Activated CD8-positive, alpha-beta memory T cell treated with anti-CD3 and anti-CD28 coated beads for 36 hours (primary cell): ENCODE results near the gene HECW1. TPM values are rescaled to one million over a fixed set of nuclear protein-coding genes. Genes with fewer than 3 reads are reported as not detected.
"Not testable (repeated sequence)": the region's sequence is repeated elsewhere in the genome, so short reads cannot be mapped to it uniquely, and the experiment has no call there.

Experiments
- CTCF ChIA-PET: fragments of 350-600 bp; sonication (Branson Sonifier 250); formaldehyde crosslinking; loops from one replicate; lab custom pipeline; 2021; ENCODE audit warnings: antibody characterized with exemption; lab: Charles Lee
- POLR2A ChIA-PET: fragments of 350-600 bp; sonication (Branson Sonifier 250); formaldehyde crosslinking; loops from one replicate; lab custom pipeline; 2021; ENCODE audit warnings: antibody characterized with exemption; lab: Charles Lee
- total RNA-seq, 2 experiments: library from RNA; stranded (reverse); gene quantifications; one replicate each; pipeline ENCODE4 v1.2.3, GENCODE V29; 2021

HECW1 gene
- total RNA-seq: not detected

- POLR2A ChIA-PET: no interaction called here
- CTCF ChIA-PET: no interaction called here
These were observed at the start of gene HECW1 for GRCh38 chr7:43112459-43112940. TSS of gene HECW1 (plus strand) at chr7:43112647. CDS start at chr7:43243906, 131,259 bp downstream.

GRCh38 chr7:43071604-43072003, 40.8 kb upstream of the HECW1 start:
- ChIA-PET CTCF (no interaction called here), POLR2A (no interaction called here)

- POLR2A ChIA-PET: no interaction called here
- CTCF ChIA-PET: no interaction called here
These were observed 39.9 kb upstream of the HECW1 start for GRCh38 chr7:43072530-43072929.

- CTCF ChIA-PET, POLR2A ChIA-PET: not testable (repeated sequence)
These were observed 38.6 kb upstream of the HECW1 start for GRCh38 chr7:43073811-43074210.

- ChIA-PET CTCF (interaction anchor here (0.5 kb wide), 1 partner anchor 522 kb away, joined by 3 read pairs; no protein-coding TSS in a partner anchor), POLR2A (no interaction called here)
These were observed 36.2 kb upstream of the HECW1 start for GRCh38 chr7:43076189-43076605.

- ChIA-PET CTCF (no interaction called here), POLR2A (no interaction called here)
These were observed 35.8 kb upstream of the HECW1 start for GRCh38 chr7:43076606-43077005.

- POLR2A ChIA-PET: no interaction called here
- CTCF ChIA-PET: no interaction called here
These were observed 35.2 kb upstream of the HECW1 start for GRCh38 chr7:43077285-43077684.

GRCh38 chr7:43077732-43078391, 34.6 kb upstream of the HECW1 start:
- ChIA-PET POLR2A (no interaction called here), CTCF (no interaction called here)

- ChIA-PET CTCF (no interaction called here), POLR2A (no interaction called here)
These were observed 33.7 kb upstream of the HECW1 start for GRCh38 chr7:43078794-43079193.

GRCh38 chr7:43081603-43082002, 30.8 kb upstream of the HECW1 start:
- CTCF ChIA-PET: no interaction called here

GRCh38 chr7:43083106-43083505, 29.3 kb upstream of the HECW1 start:
- ChIA-PET POLR2A (interaction anchor here (0.6 kb wide), 1 partner anchor 507 kb away, joined by 3 read pairs; no protein-coding TSS in a partner anchor), CTCF (no interaction called here)

More at GRCh38 chr7:43081603-43082002, 30.8 kb upstream of the HECW1 start:
- POLR2A ChIA-PET: no interaction called here

GRCh38 chr7:43085017-43085416, 27.4 kb upstream of the HECW1 start:
- ChIA-PET CTCF (no interaction called here), POLR2A (no interaction called here)

- ChIA-PET CTCF (no interaction called here), POLR2A (no interaction called here)
These were observed 26.5 kb upstream of the HECW1 start for GRCh38 chr7:43085992-43086391.

GRCh38 chr7:43092819-43093218, 19.6 kb upstream of the HECW1 start:
- CTCF ChIA-PET: no interaction called here
- POLR2A ChIA-PET: no interaction called here

- ChIA-PET POLR2A (no interaction called here), CTCF (no interaction called here)
These were observed 15.6 kb upstream of the HECW1 start for GRCh38 chr7:43096875-43097274.

- ChIA-PET CTCF (no interaction called here), POLR2A (no interaction called here)
These were observed 12.7 kb upstream of the HECW1 start for GRCh38 chr7:43099750-43100149.

GRCh38 chr7:43104874-43105520, 7.5 kb upstream of the HECW1 start:
- POLR2A ChIA-PET: no interaction called here

GRCh38 chr7:43105521-43106120, 6.8 kb upstream of the HECW1 start:
- ChIA-PET CTCF (no interaction called here), POLR2A (no interaction called here)

More at GRCh38 chr7:43104874-43105520, 7.5 kb upstream of the HECW1 start:
- CTCF ChIA-PET: no interaction called here

GRCh38 chr7:43108255-43109011, 4.0 kb upstream of the HECW1 start:
- ChIA-PET POLR2A (no interaction called here), CTCF (interaction anchor here (0.8 to 1.9 kb wide), 3 partner anchors 12 to 175 kb away, joined by 3 to 4 read pairs (median 3); no protein-coding TSS in a partner anchor)
